HG03097 (cell line): ENCODE data around the gene FDCSP.
"Not testable (repeated sequence)": the region's sequence is repeated elsewhere in the genome, so short reads cannot be mapped to it uniquely, and the experiment has no call there.

Experiments
- ATAC-seq: cut with Tn5 transposase; IDR thresholded peaks from one replicate; pipeline ENCODE4 v1.9.1; 2021; ENCODE audit not compliant: unreplicated experiment, low FRiP score

FDCSP gene

DNA sequence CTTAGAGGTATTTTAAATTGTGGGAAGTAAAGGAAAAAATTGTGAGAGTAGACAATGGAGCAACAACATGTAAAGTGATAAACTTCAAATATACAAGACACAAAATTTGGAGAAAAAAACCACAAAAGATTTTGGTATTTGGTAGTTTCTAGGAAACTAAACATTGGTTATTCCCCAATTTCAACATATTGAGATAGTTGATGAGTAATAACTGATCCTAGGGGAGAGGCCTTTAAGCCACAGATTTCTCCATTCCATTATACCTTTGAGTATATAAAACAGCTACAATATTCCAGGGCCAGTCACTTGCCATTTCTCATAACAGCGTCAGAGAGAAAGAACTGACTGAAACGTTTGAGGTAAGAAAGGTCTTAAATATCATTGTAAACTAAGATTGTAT lies at the start of gene FDCSP:
Gene FDCSP, plus strand, starts transcription at position 301 of the 400 bp plus-strand sequence. CDS start 5,071 bp downstream, outside the sequence.
- ATAC-seq = no peak

DNA sequence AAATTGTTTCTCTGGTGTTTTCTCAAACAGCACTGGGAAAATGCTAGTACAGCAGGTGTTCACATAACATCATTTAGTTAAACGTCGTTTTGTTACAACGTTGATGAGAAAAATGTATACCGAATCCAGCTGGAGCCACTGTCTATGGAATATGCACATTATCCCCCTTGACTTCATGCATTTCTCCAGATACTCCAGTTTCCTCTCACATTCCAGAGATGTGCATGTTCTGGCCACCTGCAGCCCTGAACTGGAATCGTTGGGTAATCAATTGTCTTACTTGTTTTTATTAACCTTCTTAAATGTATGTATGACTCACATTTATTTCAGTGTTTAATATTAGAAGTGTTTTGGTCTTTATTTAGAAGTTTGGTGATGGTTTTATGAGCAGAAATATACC lies 48.8 kb upstream of the FDCSP start:
- no peak for ATAC-seq

DNA sequence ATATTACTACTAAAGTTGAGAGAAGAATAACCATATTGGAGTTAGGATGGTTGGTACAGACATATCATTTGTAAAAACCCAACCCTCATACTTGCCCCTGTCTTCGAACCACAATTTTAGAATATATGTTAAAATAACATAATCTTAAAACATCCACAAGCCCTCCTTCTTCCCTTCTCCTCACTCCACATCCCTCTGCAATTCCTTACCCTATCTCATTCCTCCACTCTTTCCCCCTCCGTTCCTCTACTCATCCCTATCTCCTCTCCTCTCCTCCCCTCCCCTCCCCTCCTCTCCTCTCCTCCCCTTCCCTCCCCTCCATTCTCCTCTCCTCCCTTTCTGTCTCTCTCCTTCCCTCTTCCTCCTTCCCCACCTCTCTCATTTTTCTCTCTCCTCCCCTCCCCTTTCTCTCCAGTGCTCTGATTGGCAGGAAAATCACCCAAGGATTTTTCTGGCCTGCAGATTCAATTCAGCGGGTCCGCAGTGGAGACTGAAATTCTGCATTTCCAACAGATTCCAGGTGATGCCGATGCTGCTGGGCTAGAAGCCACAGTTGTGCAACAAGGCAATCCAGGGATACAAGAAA lies 47.8 kb upstream of the FDCSP start:
- no peak for ATAC-seq

DNA sequence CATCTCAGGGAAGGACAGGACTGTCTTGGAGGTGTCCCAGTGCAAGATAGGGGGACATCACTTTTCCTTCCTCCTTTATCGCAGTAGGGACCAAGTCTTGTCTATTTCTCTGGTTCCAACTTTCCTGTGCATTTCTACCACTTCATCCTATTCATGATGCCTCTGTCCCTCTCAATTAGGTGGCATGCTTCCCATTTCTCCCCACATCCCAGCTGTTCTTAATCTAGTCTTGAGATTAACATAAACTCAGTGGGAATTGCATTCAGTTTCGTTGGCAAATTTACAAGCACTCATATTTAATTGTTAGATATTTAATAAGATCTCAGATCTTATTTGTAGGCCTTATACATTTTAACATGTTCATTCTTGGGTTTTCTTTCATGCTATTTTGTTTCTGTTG lies 46.1 kb upstream of the FDCSP start:
- no peak for ATAC-seq

DNA sequence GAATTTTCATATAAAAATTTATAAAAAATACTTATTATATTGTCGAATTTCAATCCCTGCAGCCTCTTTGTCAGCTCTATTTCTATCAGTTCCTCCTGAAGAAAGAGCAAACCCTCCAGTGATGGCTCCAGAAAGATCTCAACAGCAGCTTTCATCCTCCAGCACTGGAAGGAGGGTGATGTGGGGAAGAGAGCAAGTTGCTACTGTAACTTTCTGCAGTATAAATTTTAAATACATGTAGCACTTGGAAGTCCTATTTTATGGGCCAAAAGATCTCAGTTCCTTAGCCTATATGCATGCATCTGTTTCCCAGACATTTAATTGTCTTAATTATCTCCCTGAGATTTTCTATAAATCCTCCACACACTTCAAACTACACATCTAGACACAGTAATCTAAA lies 44.1 kb upstream of the FDCSP start:
- no peak for ATAC-seq

DNA sequence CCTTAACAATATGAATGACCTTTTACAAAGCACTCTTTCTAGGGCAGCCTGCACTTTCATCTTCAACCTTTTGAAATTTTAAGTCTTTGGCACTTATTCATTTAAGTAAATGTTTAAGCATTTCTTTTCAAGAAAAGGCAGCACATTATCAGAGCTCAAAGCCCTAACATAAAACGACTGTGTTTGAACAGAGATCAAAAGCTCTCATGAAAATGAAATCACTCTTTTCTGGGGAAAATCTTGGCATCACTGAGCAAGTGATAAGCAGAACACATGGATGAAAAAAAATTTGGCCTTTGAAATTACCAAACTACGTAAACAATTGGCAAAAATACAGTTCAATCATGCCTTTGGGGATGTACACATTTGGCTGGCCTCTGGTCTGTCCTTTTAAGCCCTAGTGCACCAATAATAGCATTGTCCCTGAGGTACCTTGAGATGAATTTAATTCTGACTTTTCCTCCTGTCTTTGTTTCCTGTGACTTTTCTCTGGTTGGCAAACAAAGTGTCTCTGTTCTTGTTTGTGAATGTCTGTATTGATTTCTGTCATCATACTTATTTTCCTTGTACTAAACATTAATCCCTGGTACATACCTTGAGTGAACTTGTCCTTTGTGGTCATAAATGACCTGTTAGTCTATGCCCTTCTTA lies 43.3 kb upstream of the FDCSP start:
- no peak for ATAC-seq

DNA sequence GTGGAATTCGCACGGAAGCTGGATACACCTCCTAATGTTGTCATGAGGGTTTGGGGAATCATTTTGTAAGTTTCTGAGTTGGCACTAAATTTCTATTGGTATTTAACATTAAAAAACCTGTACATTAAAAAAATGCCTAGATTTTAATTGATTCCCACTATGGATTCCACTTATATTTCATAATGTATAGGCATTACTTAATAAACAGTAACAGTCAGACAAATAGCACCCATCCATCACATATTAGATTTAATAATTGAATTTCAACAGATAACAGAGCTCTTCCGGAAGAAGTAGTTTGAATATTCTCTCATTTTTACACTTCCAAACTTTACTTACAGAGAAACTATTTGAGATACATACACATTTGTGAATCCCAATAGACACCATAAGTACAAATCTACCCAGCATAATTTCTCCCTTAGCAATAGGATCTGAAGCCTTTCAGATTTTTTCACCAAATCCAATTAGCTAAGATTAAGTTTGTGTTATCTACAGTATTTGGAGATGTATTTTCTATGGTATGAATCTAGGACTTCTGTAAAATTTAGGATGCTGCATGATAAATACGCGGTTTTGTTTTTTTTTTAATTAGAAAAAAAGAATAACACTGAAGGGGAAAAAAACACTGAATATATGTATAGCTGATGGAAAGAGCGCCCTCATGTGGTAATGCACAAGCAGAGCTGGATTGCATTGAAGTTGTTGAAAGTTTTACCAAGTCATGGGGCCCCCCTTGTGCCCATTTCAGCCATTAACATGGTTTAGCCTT lies 42.6 kb upstream of the FDCSP start:
- peak; percentile 73 for ATAC-seq

DNA sequence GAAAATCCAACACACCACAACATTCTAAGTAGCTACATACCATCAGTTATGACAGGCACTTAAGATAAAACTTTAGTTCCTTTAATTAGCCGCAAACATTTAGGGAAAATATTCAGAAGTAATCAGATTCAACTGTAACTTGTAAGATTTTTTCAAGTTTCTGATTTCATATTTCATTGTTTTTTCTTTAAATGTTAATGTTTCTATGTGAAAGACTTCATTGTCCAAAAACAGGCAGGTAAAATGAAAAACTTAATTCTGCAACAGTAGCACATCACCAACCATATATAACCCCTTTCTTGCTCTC lies 42.0 kb upstream of the FDCSP start:
- ATAC-seq = no peak

DNA sequence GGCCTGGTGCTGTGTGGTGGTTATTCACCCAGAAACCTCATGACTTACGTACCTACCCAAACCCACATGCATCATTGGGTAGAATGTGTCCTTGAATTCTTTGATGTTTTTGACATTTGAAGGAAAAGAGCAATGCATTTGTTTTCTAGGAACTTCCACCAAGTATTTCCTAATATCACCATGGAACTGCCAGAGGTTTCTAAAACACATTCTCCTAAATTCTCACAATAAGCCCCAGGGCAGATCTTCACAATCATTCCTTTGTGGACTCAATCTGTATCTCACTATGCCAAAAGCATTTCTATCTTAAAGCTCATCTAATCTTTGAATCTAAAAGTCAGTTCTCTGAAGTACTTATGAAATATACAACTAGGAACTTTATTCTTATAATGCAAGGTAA lies 38.7 kb upstream of the FDCSP start:
- no peak for ATAC-seq

DNA sequence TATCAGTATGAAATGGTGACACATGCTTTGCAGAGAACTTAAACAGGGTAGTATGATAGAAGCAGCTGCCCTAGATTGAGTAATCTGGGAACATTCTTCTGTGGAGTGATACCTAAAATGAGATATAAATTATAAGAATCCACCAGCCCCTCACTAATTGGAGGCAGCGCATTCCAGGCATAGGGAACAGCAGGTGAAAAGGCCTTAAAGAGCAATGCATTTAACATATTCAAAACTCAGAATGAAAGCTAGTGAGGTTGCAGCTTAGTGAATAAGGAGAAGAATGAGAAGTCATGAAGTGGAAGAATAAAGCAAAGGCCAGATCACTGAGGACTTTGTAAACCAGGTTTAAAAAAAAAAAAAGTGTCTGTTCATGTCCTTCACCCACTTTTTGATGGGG lies 35.3 kb upstream of the FDCSP start:
- ATAC-seq = no peak

DNA sequence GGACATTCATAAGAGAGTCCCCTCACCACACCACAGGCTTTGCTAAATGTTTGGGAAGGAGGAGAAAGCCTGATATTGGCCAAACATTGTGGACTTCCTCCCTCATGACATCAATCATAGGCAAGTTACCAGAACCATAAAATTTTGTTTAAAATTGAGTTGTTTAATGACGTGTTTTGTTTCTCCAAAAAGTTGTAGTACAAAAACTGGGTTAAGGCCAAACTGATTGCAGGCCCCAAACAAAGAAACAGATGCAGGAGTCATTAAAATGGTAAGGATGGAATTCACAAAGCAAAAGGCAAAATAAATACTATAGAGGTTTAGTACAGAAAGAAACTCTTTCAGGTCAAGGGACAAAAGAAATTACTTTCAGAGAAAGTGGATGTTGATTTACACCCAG lies 34.3 kb upstream of the FDCSP start:
- ATAC-seq = no peak

DNA sequence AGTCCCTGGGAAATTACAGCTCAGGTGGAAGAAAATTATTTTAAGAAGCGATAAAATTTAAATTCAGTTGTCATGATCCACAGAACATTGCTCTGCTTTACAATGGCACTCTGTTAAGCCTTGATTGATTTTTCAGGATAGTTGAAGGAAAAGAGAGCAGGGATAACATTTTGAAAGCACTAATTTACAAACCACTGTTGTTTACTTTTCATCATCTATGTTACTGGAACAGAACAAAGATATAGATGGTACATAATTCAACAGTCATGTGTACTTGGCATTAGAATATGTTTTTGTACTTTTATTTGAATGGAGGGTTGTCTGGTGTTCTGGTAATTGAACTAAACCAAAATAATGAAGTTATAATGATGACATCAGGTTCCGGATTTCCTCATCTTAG lies 33.0 kb upstream of the FDCSP start:
- no peak for ATAC-seq

DNA sequence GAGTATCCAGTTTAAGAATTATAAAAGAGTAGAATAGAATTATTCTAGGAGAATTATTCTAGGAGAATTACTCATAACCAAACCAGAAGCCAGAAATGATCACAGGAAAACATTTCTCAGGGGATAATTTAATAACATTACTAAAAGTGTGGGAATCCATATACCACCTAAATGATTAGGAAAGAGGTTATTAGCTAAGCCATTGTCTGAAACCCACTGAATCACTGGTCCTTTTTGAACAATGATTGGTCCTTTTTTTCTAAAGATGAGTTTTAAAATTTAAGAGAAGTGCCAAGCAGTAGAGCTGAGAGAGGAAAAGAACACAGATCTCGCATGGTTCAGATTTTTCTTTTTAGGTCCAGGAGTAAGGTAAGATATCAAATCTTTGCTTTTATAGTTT lies 30.5 kb upstream of the FDCSP start, which contains the start of gene ODAM:
Gene ODAM, plus strand, starts transcription at position 301 of the 400 bp plus-strand sequence. CDS start 819 bp downstream, outside the sequence.
- ATAC-seq = no peak

DNA sequence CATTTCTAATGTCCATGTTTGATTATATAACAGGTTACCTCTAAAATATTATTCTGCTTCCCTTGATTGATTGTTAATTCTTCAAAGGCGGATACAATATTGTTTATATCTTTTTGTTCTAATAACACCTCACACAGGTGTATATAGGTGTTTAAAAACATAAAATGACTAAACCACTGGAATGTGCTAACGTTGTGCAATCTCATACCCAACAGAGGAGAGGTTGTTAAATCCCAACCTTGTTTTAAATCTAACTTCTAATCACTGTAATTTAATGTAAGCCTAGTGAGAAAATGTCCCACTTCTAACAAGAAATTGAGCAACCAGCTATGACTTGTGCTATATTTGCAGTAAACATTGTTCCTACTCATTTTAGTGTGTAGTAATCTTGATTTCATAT lies 29.1 kb upstream of the FDCSP start:
- ATAC-seq = no peak

DNA sequence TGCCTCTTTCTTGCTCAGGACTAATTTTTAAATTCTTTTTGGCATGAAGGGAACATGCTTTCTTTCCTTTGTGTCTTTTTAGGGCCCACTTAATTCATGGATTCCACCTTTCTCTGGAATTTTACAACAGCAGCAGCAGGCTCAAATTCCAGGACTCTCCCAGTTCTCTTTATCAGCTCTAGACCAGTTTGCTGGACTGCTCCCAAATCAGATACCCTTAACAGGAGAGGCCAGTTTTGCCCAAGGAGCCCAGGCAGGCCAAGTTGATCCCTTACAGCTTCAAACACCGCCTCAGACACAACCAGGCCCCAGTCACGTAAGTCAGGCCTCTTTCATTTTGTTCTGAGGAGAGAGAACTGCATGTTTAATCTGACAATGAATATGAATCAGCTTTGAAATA lies 28.1 kb upstream of the FDCSP start:
- ATAC-seq = no peak

DNA sequence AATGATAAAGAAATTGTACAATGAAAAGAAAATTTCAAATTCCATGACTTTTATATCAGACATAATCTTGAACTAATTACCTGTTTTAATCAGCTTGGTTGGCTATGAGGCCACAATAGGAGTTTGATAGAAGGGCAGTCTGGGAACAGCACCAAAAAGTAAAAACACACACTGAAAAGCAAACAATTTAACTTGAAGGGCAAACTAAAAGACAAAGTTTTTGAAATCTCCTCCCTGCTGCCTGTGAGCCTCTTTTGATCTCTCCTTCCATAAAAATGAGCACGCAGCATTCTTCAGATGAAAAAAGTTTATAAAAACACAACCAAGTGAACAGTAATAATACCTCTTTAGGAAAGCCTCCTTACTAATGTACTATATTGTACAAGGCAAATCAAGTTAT lies 22.3 kb upstream of the FDCSP start:
- no peak for ATAC-seq

DNA sequence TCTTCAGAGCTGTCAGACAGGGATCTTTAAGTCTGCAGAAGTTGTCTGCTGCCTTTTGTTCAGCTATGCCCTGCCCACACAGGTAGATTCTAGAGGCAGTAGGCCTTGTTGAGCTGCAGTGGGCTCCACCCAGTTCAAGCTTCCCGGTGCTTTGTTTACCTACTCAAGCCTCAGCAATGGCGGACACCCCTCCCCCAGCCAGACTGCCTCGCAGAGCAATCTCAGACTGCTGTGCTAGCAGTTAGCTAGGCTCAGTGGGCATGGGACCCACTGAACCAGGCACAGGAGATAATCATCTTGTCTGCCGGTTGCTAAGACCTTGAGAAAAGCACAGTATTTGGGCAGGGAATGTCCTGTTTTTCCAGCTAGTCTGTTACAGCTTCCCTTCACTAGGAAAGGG lies 13.2 kb upstream of the FDCSP start:
- ATAC-seq = not testable (repeated sequence)

DNA sequence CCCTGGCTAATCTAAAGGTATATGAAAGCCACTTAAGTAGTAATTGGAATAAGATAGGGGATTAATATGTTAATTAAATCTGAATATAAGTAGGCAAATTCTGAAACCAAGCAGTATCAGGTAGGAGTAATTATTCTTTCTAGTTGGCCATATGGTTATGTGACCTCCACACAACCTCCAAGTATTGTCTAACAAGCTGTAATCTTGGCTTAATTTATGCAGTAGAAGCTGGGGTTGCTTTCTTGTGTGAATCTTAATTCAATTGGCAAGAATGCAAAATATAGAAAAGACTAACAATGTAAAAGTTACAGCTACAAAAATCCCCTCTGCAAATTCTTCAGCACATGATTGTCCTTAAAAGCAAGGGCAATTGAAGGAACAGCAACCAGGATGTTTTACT lies 9.8 kb upstream of the FDCSP start:
- not testable (repeated sequence) for ATAC-seq

DNA sequence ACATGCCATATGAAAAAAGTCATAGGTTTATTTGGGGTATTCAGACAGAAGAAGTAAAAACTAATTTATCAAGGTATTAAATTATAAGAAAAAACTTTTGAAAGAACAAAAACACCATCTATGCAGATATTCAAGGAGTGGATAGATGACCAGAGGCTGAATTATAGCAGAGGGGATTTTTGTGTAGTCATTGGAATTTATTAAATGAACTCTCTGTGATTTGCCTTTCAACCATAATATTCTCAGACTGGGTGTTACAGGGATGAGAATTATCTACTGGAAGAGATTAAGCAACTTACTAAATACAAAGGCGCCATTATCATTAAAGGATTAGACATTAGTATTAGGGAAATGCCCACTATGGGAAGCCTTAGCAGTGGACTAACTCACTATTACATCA lies 9.4 kb upstream of the FDCSP start:
- ATAC-seq = not testable (repeated sequence)

DNA sequence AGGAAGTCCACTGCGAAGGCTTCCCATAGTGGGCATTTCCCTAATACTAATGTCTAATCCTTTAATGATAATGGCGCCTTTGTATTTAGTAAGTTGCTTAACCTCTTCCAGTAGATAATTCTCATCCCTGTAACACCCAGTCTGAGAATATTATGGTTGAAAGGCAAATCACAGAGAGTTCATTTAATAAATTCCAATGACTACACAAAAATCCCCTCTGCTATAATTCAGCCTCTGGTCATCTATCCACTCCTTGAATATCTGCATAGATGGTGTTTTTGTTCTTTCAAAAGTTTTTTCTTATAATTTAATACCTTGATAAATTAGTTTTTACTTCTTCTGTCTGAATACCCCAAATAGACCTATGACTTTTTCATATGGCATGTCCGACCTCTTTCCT lies 4.5 kb upstream of the FDCSP start:
- ATAC-seq = not testable (repeated sequence)

DNA sequence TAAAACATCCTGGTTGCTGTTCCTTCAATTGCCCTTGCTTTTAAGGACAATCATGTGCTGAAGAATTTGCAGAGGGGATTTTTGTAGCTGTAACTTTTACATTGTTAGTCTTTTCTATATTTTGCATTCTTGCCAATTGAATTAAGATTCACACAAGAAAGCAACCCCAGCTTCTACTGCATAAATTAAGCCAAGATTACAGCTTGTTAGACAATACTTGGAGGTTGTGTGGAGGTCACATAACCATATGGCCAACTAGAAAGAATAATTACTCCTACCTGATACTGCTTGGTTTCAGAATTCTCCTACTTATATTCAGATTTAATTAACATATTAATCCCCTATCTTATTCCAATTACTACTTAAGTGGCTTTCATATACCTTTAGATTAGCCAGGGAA lies 4.1 kb upstream of the FDCSP start:
- not testable (repeated sequence) for ATAC-seq

DNA sequence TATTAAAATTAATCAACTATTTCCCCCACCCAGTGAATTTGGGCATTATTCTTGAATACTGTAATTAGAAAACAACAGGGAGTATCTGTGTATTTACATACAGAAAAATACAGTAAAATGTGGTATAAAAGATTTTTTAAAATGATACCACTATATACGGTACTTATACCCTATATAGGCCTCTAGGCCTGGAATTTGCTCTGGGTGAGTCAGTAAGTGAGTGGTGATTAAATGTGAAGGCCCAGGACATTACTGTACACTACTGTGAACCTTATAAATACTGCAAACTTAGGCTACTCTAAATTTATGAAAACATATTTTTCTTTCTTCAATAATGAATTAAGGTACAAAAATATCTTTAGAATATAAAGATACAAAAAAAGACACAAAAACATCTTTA lies 10.2 kb downstream of the FDCSP start:
- ATAC-seq = no peak
